ENCODE data around the gene NLRP10. TPM values are rescaled to one million over a fixed set of nuclear protein-coding genes. Genes with fewer than 3 reads are reported as not detected.

The NLRP10 gene
- total RNA-seq, 1 experiment from 2014 or later, result 0.96 TPM

DNA sequence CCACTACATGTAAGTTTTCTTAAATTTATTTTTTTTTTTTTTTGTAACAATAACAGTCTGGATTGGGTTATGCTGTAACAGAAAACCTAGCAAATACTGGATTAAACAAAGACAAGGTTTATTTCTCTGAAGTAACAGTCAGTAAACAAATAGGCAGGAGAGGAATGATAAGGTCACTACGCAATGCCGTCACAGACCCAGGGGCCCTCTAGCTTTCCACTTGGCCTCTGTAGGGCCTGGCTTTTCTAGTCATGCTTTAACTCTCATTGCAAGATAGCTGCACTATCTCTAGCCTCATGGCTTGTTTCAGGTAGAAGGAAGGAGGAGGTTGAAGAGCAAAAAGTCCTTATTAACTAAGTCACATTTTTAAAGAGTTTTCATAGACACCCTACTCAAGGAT, 40.7 kb downstream of the NLRP10 start:
- no TSS peak for BruUV-seq (replicated peaks)
- Histone ChIP-seq H3K79me2 (ENCODE audit: low read depth) (no peaks in the 10 kb centered on the region), H3K4me3 (no peak overlapping the region), H3K9me2 (ENCODE audit: insufficient read depth) (no peaks in the 10 kb centered on the region), H4K20me1 (ENCODE audit: insufficient read depth) (no peaks in the 10 kb centered on the region), H3K4me2 (no peak overlapping the region), H3K27me3 (ENCODE audit: insufficient read depth, low read depth) (no peaks in the 10 kb centered on the region), H3K4me1 (replicated peaks; ENCODE audit: insufficient read depth) (no peaks in the 10 kb centered on the region), H3K36me3 (ENCODE audit: low read depth) (no peaks in the 10 kb centered on the region), H3K9me3 (ENCODE audit: insufficient read depth, low read depth) (no peaks in the 10 kb centered on the region), H2AFZ (no peak overlapping the region), H3F3A (ENCODE audit: insufficient read depth, low read depth) (no peaks in the 10 kb centered on the region), H3K27ac (no peak overlapping the region)
- TF ChIP-seq, protein P1, sequence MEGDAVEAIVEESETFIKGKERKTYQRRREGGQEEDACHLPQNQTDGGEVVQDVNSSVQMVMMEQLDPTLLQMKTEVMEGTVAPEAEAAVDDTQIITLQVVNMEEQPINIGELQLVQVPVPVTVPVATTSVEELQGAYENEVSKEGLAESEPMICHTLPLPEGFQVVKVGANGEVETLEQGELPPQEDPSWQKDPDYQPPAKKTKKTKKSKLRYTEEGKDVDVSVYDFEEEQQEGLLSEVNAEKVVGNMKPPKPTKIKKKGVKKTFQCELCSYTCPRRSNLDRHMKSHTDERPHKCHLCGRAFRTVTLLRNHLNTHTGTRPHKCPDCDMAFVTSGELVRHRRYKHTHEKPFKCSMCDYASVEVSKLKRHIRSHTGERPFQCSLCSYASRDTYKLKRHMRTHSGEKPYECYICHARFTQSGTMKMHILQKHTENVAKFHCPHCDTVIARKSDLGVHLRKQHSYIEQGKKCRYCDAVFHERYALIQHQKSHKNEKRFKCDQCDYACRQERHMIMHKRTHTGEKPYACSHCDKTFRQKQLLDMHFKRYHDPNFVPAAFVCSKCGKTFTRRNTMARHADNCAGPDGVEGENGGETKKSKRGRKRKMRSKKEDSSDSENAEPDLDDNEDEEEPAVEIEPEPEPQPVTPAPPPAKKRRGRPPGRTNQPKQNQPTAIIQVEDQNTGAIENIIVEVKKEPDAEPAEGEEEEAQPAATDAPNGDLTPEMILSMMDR (conservative IDR thresholded peaks at IDR 0.05), result no peak
- TF ChIP-seq EZH2 (IDR thresholded peaks at IDR 0.05; ENCODE audit: low read depth), result no peak
- no peak for DNase-seq
- ChIA-PET POLR2A (ENCODE audit: unreplicated experiment) (no interaction called here), CTCF (no interaction called here)
- intact Hi-C loops (cut with micrococcal nuclease; ENCODE audit: unreplicated experiment), result no loop called here

DNA sequence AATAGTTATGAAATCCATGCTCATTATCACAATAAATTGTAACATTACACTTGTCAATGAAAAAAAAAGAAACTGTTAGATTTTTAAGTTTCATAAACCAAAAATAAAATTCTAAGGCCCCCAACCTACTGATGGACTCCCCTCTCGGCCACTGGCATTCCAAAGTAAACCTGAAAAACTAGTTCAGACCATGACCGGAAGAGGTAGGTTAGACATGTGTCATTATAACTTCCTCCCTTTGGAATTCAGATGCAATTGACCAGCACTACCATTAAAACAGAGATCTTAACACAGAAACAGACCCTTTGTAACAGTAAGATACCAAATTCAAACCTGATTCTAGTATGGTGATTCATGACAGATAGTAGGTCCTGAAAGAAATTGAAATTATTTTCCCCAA, 47.1 kb downstream of the NLRP10 start:
- H4K20me1 ChIP-seq (ENCODE audit: insufficient read depth), result no peaks in the 10 kb centered on the region
- no peak overlapping the region for H3K27ac ChIP-seq
- POLR2A ChIA-PET (ENCODE audit: unreplicated experiment), result no interaction called here
- no peaks in the 10 kb centered on the region for H3K36me3 ChIP-seq (ENCODE audit: low read depth)
- peak overlapping the region; percentile 26; the same call in 1 of the 2 replicates for H3K4me2 ChIP-seq
- TF ChIP-seq, protein P1 (conservative IDR thresholded peaks at IDR 0.05), result no peak
- no peak for TF ChIP-seq EZH2 (IDR thresholded peaks at IDR 0.05; ENCODE audit: low read depth)
- no peaks in the 10 kb centered on the region for H3F3A ChIP-seq (ENCODE audit: insufficient read depth, low read depth)
- CTCF ChIA-PET, result no interaction called here
- H3K9me2 ChIP-seq (ENCODE audit: insufficient read depth), result no peaks in the 10 kb centered on the region
- no peaks in the 10 kb centered on the region; the same call in 1 of the 2 replicates for H3K9me3 ChIP-seq (ENCODE audit: insufficient read depth, low read depth)
- H2AFZ ChIP-seq, result no peak overlapping the region
- DNase-seq, result no peak
- no peaks in the 10 kb centered on the region for H3K27me3 ChIP-seq (ENCODE audit: insufficient read depth, low read depth)
- no peaks in the 10 kb centered on the region for H3K79me2 ChIP-seq (ENCODE audit: low read depth)
- no TSS peak for BruUV-seq (replicated peaks)
- intact Hi-C loops (cut with micrococcal nuclease; ENCODE audit: unreplicated experiment), result no loop called here
- H3K4me3 ChIP-seq, result no peak overlapping the region
- H3K4me1 ChIP-seq (replicated peaks; ENCODE audit: insufficient read depth), result peaks cover 9% of the 10 kb centered on the region

Other genes with a start within 250 kb of the NLRP10 start
- gene OR5P2, start 168.5 kb downstream of the NLRP10 start, total RNA-seq (2021), result 1.3 and 2.5 TPM in 2 replicates
- gene OR5P3, start 134.6 kb downstream of the NLRP10 start, total RNA-seq (2021), result 2.3 and 5.1 TPM in 2 replicates
- gene OR10A6, start 34.2 kb downstream of the NLRP10 start, total RNA-seq (2021), result not detected in 2 replicates
- gene OR10A3, start 23.7 kb downstream of the NLRP10 start, total RNA-seq (2021), result not detected in 2 replicates
- gene EIF3F, start 21.9 kb upstream of the NLRP10 start, total RNA-seq (2021), result 191 and 195 TPM in 2 replicates
- gene TUB, start 115.8 kb upstream of the NLRP10 start, total RNA-seq (2021), result not detected in 2 replicates
- not detected in 2 replicates for gene RIC3, start 203.6 kb upstream of the NLRP10 start, total RNA-seq (2021)

Measured in PC-9 (cell line).